CD4-positive, alpha-beta T cell treated with Interleukin-2 at 100 ng/mL for 4 hours (primary cell): Measurements from ENCODE around the gene SHANK1.
"Not testable (repeated sequence)": the region's sequence is repeated elsewhere in the genome, so short reads cannot be mapped to it uniquely, and the experiment has no call there.

ENCODE experiments used
- DNase-seq: peaks from one replicate; pipeline ENCODE4 v3.0.0-alpha.2; 2020; ENCODE audit warnings: low spot score

The SHANK1 gene

DNA sequence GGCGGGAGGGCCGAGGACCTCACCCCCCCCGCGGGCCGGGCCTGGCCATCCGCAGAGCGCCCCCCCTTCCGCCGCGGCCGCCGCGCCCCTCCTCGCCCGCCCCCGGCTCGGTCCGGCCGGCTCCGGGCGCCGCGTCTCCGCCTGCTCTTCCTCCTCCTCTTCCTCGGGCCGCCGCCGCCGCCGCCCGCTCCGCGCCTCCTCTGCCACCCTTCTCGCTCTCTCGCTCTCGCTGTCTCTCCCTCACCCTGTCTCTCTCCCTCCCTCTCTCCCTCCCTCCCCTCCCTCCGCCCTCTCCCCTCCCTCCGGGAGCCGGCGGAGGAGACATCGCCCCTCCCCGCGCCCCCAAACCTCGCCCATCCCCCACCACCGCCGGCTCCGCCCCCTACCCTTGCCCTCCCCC, at the start of gene SHANK1:
TSS of gene SHANK1 (minus strand) at position 237 of the 400 bp plus-strand sequence. CDS start 2,883 bp downstream, outside the sequence.
- DNase-seq = no peak

GRCh38 chr19:50768277-50768676, 48.7 kb upstream of the SHANK1 start:
- no peak for DNase-seq

- DNase-seq = not testable (repeated sequence)
Observed at GRCh38 chr19:50767263-50767662, 47.7 kb upstream of the SHANK1 start.

DNA sequence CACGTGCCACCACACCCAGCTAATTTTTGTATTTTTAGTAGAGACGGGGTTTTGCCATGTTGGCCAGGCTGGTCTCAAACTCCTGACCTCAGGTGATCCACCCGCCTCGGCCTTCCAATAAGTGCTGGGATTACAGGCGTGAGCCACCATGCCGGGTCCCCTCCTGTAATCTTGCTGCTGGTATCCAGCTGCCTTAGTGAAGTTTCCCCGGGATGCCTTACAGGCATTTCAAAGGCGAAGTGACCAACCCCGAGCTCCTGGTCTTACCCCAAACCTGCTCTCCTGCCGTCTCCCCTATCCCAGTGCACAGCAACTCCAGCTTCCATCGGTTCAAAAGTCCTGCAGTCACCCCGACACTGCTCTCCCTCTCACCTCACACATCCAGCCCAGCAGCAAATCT, 47.1 kb upstream of the SHANK1 start:
- not testable (repeated sequence) for DNase-seq

DNA sequence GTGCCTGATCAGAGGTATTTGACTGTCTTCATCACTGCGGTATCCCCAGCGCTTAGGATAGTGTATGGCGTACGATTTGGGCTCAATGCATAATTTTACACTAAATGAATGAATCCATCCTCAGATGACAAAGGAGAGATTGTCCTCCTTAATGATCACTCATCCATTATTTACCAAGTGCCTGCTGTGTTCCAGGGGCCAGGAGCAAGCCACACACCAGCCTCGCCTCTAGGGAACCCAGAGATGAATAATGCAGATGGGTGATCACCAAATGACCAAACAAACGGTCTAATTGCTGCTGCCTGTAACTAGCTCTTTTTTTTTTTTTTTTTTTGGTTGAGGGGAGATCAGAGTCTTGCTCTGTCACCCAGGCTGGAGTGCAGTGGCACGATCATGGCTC, 44.8 kb upstream of the SHANK1 start:
- DNase-seq = no peak

GRCh38 chr19:50763521-50763920, 43.9 kb upstream of the SHANK1 start:
- not testable (repeated sequence) for DNase-seq

GRCh38 chr19:50761501-50761900, 41.9 kb upstream of the SHANK1 start:
- not testable (repeated sequence) for DNase-seq

GRCh38 chr19:50759886-50760285, 40.3 kb upstream of the SHANK1 start:
- DNase-seq = no peak

DNA sequence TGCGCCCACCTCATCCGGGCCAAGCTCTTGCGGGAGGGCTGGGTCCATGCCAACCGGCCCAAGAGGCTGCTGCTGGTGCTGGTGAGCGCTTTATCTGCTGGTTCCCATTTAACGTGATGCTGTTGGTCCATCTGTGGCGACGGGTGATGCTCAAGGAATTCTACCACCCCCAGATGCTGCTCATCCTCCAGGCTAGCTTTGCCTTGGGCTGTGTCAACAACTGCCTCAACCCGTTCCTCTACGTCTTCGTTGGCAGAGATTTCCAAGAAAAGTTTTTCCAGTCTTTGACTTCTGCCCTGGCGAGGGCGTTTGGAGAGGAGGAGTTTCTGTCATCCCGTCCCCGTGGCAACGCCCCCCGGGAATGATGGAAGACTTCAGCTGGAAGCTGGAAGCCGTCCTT, 39.5 kb upstream of the SHANK1 start:
- DNase-seq = not testable (repeated sequence)

GRCh38 chr19:50757624-50758023, 38.0 kb upstream of the SHANK1 start:
- not testable (repeated sequence) for DNase-seq

GRCh38 chr19:50756244-50756643, 36.6 kb upstream of the SHANK1 start:
- not testable (repeated sequence) for DNase-seq

DNA sequence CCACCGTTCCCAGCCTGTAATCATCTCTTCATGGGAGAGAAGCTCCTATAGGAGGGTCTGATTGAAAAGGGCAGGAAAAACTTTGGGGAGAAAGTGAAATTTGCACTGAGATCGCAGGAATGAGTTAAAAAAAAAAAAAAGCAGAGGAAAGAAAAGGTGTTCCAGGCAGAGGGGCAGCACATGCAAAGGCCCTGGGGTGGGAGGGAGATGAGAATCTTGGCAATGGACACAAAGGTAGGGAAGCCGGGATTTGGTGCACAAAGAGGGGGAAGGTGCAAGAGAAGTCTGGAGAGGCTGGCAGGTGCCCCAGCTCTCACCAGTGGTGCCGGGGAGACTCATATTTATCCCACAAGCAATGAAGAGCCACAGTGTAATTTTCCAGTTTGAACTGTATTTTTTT, 34.3 kb upstream of the SHANK1 start:
- no peak for DNase-seq

DNA sequence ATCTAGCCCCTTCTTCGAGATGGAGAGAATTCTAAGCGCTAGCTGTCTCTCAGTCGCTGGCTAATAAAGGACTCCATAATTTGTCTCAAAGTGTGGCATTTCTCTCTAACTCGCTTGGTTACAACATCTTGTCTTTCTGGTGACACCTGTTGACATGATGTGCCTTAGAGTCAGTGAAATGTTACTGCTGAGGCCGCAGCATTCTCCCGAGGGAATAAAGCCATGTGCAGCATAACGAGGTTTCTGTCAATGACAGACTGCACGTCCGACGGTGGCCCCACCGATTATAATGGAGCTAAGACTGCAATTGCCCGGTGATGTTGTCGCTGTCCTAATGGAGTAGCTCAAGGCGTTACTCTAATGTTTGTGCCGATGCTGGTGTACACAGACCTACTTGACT, 30.4 kb upstream of the SHANK1 start:
- no peak for DNase-seq

DNA sequence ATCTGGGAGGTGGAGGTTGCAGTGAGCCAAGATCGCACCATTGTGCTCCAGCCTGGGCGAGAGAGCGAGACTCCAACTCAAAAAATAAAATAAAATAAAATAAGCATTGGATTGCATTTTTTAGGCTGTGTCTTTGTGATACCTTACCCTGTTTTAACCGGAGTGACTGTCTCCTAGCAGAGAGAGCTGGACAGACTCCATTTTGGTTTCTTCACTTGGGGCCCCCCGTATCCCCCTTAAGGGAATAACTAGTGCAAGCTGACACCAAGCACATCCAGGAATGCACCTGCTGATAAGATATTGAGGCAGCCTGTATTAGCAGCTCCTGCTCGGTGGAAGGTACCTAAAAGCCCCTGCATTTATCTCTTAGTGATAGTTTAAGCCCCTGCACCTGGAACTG, 29.9 kb upstream of the SHANK1 start:
- no peak for DNase-seq

GRCh38 chr19:50747141-50747540, 27.5 kb upstream of the SHANK1 start:
- DNase-seq = not testable (repeated sequence)

- DNase-seq = no peak
Observed at GRCh38 chr19:50745221-50745620, 25.6 kb upstream of the SHANK1 start.

DNA sequence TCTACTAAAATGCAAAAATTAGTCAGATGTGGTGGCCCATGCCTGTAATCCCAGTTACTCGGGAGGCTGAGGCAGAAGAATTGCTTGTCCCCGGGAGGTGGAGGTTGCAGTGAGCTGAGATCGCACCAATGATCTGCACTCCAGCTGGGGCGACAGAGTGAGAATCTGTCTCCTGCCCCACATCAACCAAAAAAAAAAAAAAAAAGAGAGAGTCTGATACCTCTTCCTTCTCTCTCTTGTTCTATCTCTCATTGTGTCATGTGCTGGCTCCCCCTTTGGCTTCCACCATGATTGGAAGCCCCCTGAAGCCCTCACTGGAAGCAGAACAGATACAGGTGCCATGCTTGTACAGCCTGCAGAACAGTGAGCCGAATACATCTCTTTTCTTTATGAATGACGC, 23.9 kb upstream of the SHANK1 start:
- no peak for DNase-seq

GRCh38 chr19:50741179-50741933, 21.8 kb upstream of the SHANK1 start:
- no peak for DNase-seq

GRCh38 chr19:50739914-50740426, 20.4 kb upstream of the SHANK1 start:
- no peak for DNase-seq

GRCh38 chr19:50739132-50739913, 19.7 kb upstream of the SHANK1 start:
- DNase-seq = no peak

GRCh38 chr19:50736338-50736737, 16.7 kb upstream of the SHANK1 start:
- DNase-seq = no peak

GRCh38 chr19:50735869-50736268, 16.3 kb upstream of the SHANK1 start:
- DNase-seq = no peak

DNA sequence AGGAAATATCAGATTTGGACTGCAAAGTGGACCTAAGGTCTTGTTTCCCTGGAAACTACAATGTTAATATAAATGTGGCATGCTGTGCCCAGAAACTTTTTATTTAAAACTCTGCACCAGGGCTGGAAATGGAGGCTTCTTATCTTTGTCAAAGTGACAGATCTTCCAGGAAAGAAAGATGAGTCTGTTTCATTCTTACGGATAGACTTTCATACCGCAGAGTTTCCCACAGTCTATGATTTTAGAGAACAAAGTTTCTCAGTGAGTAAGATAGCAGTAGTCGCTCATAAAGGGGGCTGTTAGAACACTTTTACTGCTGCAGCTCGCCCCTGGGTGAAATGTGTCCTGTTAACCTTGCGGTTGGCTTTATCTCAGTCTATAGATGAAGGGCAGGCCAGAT, 10.3 kb upstream of the SHANK1 start:
- no peak for DNase-seq
